HepG2 (cell line): ENCODE measurements around the gene CAP2. TPM values are rescaled to one million over a fixed set of nuclear protein-coding genes. Genes with fewer than 3 reads are reported as not detected.

Experiments used
- ARID3A ChIP-seq: IDR thresholded peaks from 2 replicates; pipeline ENCODE4 v1.6.1; 2012; ENCODE audit warnings: low read depth, low read length, improper control_type of control experiment
- ARID5B ChIP-seq: IDR thresholded peaks from 2 replicates; pipeline ENCODE4 v1.4.0; 2020; ENCODE audit warnings: mild to moderate bottlenecking, missing genetic modification reagents
- DMAP1 ChIP-seq: IDR thresholded peaks from 2 replicates; pipeline ENCODE4 v1.6.1; 2016
- ELF4 ChIP-seq: sonication (generic); formaldehyde crosslinking; IDR thresholded peaks from 2 replicates; pipeline ENCODE4 v1.5.0; 2020; ENCODE audit warnings: missing genetic modification reagents, mild to moderate bottlenecking, moderate library complexity, borderline replicate concordance
- EP300 ChIP-seq, 3 experiments: sonication (generic) in 1 of 3; formaldehyde crosslinking in 1 of 3; IDR thresholded peaks; 2 replicates each; pipeline versions ENCODE4 v1.5.1 to v1.6.1; 2011 to 2020; ENCODE audit warnings: low read depth in 2 of 3, low read length in 2 of 3, borderline replicate concordance in 1 of 3, improper control_type of control experiment in 1 of 3, mild to moderate bottlenecking in 1 of 3, missing genetic modification reagents in 1 of 3, moderate library complexity in 1 of 3
- ETV5 ChIP-seq: IDR thresholded peaks from 2 replicates; pipeline ENCODE4 v1.6.1; 2018; ENCODE audit warnings: missing biosample characterization, missing genetic modification reagents, inconsistent platforms, borderline replicate concordance
- GABPA ChIP-seq, 2 experiments: IDR thresholded peaks; 2 replicates each; pipeline ENCODE4 v1.6.1; 2011 to 2016; ENCODE audit warnings: low read depth in 2 of 2, low read length in 1 of 2, missing biosample characterization in 1 of 2, missing genetic modification characterization in 1 of 2
- HDAC2 ChIP-seq: sonication (generic); formaldehyde crosslinking; IDR thresholded peaks from 2 replicates; pipeline ENCODE4 v1.4.0; 2020; ENCODE audit warnings: missing genetic modification reagents
- ISL2 ChIP-seq: sonication (generic); formaldehyde crosslinking; IDR thresholded peaks from 2 replicates; pipeline ENCODE4 v1.5.0; 2020; ENCODE audit warnings: missing genetic modification reagents
- KDM1A ChIP-seq: IDR thresholded peaks from 2 replicates; pipeline ENCODE4 v1.6.1; 2016; ENCODE audit warnings: missing compliant biosample characterization
- NCOA2 ChIP-seq: sonication (generic); formaldehyde crosslinking; IDR thresholded peaks from 2 replicates; pipeline ENCODE4 v1.8.0; 2022; ENCODE audit warnings: inconsistent platforms
- NCOR1 ChIP-seq: fragments of 200-600 bp; sonication (generic); IDR thresholded peaks from 2 replicates; pipeline ENCODE4 v1.7.0; 2017; ENCODE audit warnings: antibody characterized with exemption, low read length, borderline replicate concordance
- NFRKB ChIP-seq: fragments of 450-650 bp; IDR thresholded peaks from 2 replicates; pipeline ENCODE4 v1.6.1; 2017
- POLR2AphosphoS5 ChIP-seq: IDR thresholded peaks from 2 replicates; pipeline ENCODE4 v1.6.1; 2012; ENCODE audit warnings: low read depth, low read length
- SOX5 ChIP-seq: IDR thresholded peaks from 2 replicates; pipeline ENCODE4 v1.6.1; 2016; ENCODE audit warnings: borderline replicate concordance
- SUZ12 ChIP-seq: fragments of 150-350 bp; IDR thresholded peaks from 2 replicates; pipeline ENCODE4 v1.6.1; 2014; ENCODE audit warnings: low read depth, low read length
- ZBTB7B ChIP-seq: sonication (generic); formaldehyde crosslinking; IDR thresholded peaks from 2 replicates; pipeline ENCODE4 v1.4.0; 2020; ENCODE audit warnings: missing genetic modification reagents
- ZNF12 ChIP-seq: sonication (generic); formaldehyde crosslinking; IDR thresholded peaks from 2 replicates; pipeline ENCODE4 v1.5.0; 2020; ENCODE audit warnings: missing genetic modification reagents
- ZNF337 ChIP-seq: sonication (generic); formaldehyde crosslinking; IDR thresholded peaks from 2 replicates; pipeline ENCODE4 v1.5.1; 2020; ENCODE audit warnings: missing genetic modification reagents, low read depth, mild to moderate bottlenecking, borderline replicate concordance
- ZNF569 ChIP-seq: sonication (generic); formaldehyde crosslinking; IDR thresholded peaks from 2 replicates; pipeline ENCODE4 v1.5.0; 2020; ENCODE audit warnings: mild to moderate bottlenecking, missing genetic modification reagents, moderate library complexity, borderline replicate concordance
- ZNF639 ChIP-seq: conservative IDR thresholded peaks from 2 replicates; pipeline ENCODE4 v1.6.1; 2018; ENCODE audit warnings: missing genetic modification reagents
- ZNF773 ChIP-seq: sonication (generic); formaldehyde crosslinking; IDR thresholded peaks from 2 replicates; pipeline ENCODE4 v1.4.0; 2020; ENCODE audit warnings: missing genetic modification reagents, borderline replicate concordance
- ZSCAN5A ChIP-seq: sonication (generic); formaldehyde crosslinking; IDR thresholded peaks from 2 replicates; pipeline ENCODE4 v1.8.0; 2022; ENCODE audit warnings: mild to moderate bottlenecking, missing genetic modification reagents, borderline replicate concordance
- polyA plus RNA-seq, 8 experiments: library from polyadenylated mRNA; depleted of rRNA in 3 of 8; stranded (reverse) in 7 of 8; unstranded in 1 of 8; fragments of >200 nt; fragmentation: Illumina TruSeq in 4 of 8; extraction: Trizol in 4 of 8; gene quantifications; 2 replicates each; pipeline versions ENCODE4 v1.2.1 to v1.2.3, GENCODE V29; 2011 to 2016; ENCODE audit warnings: low read depth in 4 of 8, missing spikeins in 1 of 8, mixed read lengths in 1 of 8; ENCODE audit not compliant: insufficient read depth in 1 of 8
- total RNA-seq, 5 experiments: library from RNA; depleted of rRNA; stranded (reverse); fragments of >200 nt; fragmentation: Illumina TruSeq; extraction: Trizol; gene quantifications; 2 replicates each; pipeline ENCODE4 v1.2.3, GENCODE V29; 2016; ENCODE audit warnings: low read depth in 1 of 5

Gene CAP2
- total and polyA plus RNA-seq, 2 of the 13 experiments (the other 11 are each of a cell fraction or from before 2014, with no cell fraction given), result 7.9 to 53.1 TPM

- no peak for TF ChIP-seq ZNF337 (CRISPR knock-in tag)
- TF ChIP-seq ISL2 (CRISPR knock-in tag), result peak; percentile 77; the same call in 1 of the 2 replicates
- peak; percentile 68; the same call in 1 of the 2 replicates for TF ChIP-seq NCOA2 (CRISPR knock-in tag)
- peak; percentile 64; the same call in 1 of the 2 replicates for TF ChIP-seq NCOR1
- TF ChIP-seq EP300 (IDR thresholded peaks at IDR 0.05; ENCODE audit: low read depth in 2 of 2, low read length in 2 of 2), result peak in 1 of 2 experiments; percentile 79; a peak in 2 of 4 replicates
- TF ChIP-seq EP300 (CRISPR knock-in tag; IDR thresholded peaks at IDR 0.05; ENCODE audit: borderline replicate concordance), result no peak
- TF ChIP-seq ZBTB7B (CRISPR knock-in tag), result no peak
- TF ChIP-seq ARID5B (CRISPR knock-in tag), result peak; percentile 42; the same call in 1 of the 2 replicates
- TF ChIP-seq NFRKB, result no peak
- TF ChIP-seq ETV5 (CRISPR knock-in tag), result peak; percentile 36; the same call in 1 of the 2 replicates
- peak; percentile 92 for TF ChIP-seq ARID3A
- TF ChIP-seq DMAP1, result 0 out of 2 replicates have a peak, but pooled peaks have one; percentile 20
- no peak for TF ChIP-seq SUZ12
- TF ChIP-seq SOX5 (CRISPR knock-in tag), result peak; percentile 62; the same call in 1 of the 2 replicates
- TF ChIP-seq ZNF773 (CRISPR knock-in tag), result no peak
- peak; percentile 42; the same call in 1 of the 2 replicates for TF ChIP-seq HDAC2 (CRISPR knock-in tag)
- no peak for TF ChIP-seq KDM1A (CRISPR knock-in tag)
- TF ChIP-seq ZNF12 (CRISPR knock-in tag), result peak; percentile 20; the same call in 1 of the 2 replicates
- no peak for TF ChIP-seq ZSCAN5A (CRISPR knock-in tag)
- TF ChIP-seq GABPA (IDR thresholded peaks at IDR 0.05; ENCODE audit: low read depth, low read length), result no peak
- TF ChIP-seq GABPA (CRISPR knock-in tag; IDR thresholded peaks at IDR 0.05; ENCODE audit: low read depth), result 0 out of 2 replicates have a peak, but pooled peaks have one; percentile 4
- peak; percentile 34; the same call in 1 of the 2 replicates for TF ChIP-seq POLR2AphosphoS5
- no peak for TF ChIP-seq ZNF569 (CRISPR knock-in tag)
- TF ChIP-seq ZNF639 (CRISPR knock-in tag), result no peak
- 0 out of 2 replicates have a peak, but pooled peaks have one; percentile 36 for TF ChIP-seq ELF4
These were observed 209.5 kb downstream of the CAP2 start (continued) for GRCh38 chr6:17602888-17603287.
